GM12878 (cell line): ENCODE measurements around the gene E2F2. TPM values are rescaled to one million over a fixed set of nuclear protein-coding genes. Genes with fewer than 3 reads are reported as not detected.

Experiments
- BRCA1 ChIP-seq: IDR thresholded peaks from 2 replicates; pipeline ENCODE4 v1.6.1; 2011; ENCODE audit warnings: low read depth, low read length, improper control_type of control experiment
- E2F4 ChIP-seq: IDR thresholded peaks from 2 replicates; pipeline ENCODE4 v1.6.1; 2012; ENCODE audit warnings: low read depth, low read length, improper control_type of control experiment
- ETV6 ChIP-seq, 2 experiments: fragments of 450-650 bp in 1 of 2; IDR thresholded peaks in 1 of 2; conservative IDR thresholded peaks in 1 of 2; 2 replicates each; pipeline ENCODE4 v1.6.1; 2014; ENCODE audit warnings: antibody characterized with exemption in 1 of 2, borderline replicate concordance in 1 of 2, low read depth in 1 of 2, mild to moderate bottlenecking in 1 of 2, moderate library complexity in 1 of 2
- EZH2 ChIP-seq: IDR thresholded peaks from 2 replicates; pipeline ENCODE4 v1.6.1; 2012; ENCODE audit warnings: low read depth, mild to moderate bottlenecking, control low read depth, inconsistent platforms, low read length, borderline replicate concordance; ENCODE audit not compliant: control insufficient read depth
- HDAC6 ChIP-seq: fragments of 200-600 bp; sonication (generic); IDR thresholded peaks from one replicate; pipeline ENCODE4 v1.8.0; 2017; ENCODE audit warnings: antibody characterized with exemption; ENCODE audit not compliant: unreplicated experiment
- IKZF1 ChIP-seq: fragments of 450-650 bp; conservative IDR thresholded peaks from 2 replicates; pipeline ENCODE4 v1.6.1; 2017; ENCODE audit warnings: antibody characterized with exemption, mild to moderate bottlenecking
- IRF3 ChIP-seq: fragments of 450-650 bp; IDR thresholded peaks from 2 replicates; pipeline ENCODE4 v1.6.1; 2014; ENCODE audit warnings: mild to moderate bottlenecking
- NFYA ChIP-seq: IDR thresholded peaks from 2 replicates; pipeline ENCODE4 v1.6.1; 2011; ENCODE audit warnings: low read depth, mild to moderate bottlenecking, low read length, improper control_type of control experiment, borderline replicate concordance
- PKNOX1 ChIP-seq: fragments of 450-650 bp; IDR thresholded peaks from 2 replicates; pipeline ENCODE4 v1.6.1; 2016; ENCODE audit warnings: mild to moderate bottlenecking
- PML ChIP-seq: IDR thresholded peaks from 2 replicates; pipeline ENCODE4 v1.6.1; 2012; ENCODE audit warnings: low read length, inconsistent platforms
- RCOR1 ChIP-seq: conservative IDR thresholded peaks from 2 replicates; pipeline ENCODE4 v1.6.1; 2012; ENCODE audit warnings: low read depth, low read length, improper control_type of control experiment
- RELA ChIP-seq: fragments of 450-650 bp; IDR thresholded peaks from 2 replicates; pipeline ENCODE4 v1.8.0; 2014; ENCODE audit warnings: borderline replicate concordance; ENCODE audit not compliant: partially characterized antibody
- RELB ChIP-seq: fragments of 450-650 bp; IDR thresholded peaks from 2 replicates; pipeline ENCODE4 v1.6.1; 2017; ENCODE audit warnings: low read depth, mild to moderate bottlenecking, moderate library complexity
- RFX5 ChIP-seq: IDR thresholded peaks from 2 replicates; pipeline ENCODE4 v1.6.1; 2011; ENCODE audit warnings: low read depth, low read length, improper control_type of control experiment
- SIN3A ChIP-seq: IDR thresholded peaks from 2 replicates; pipeline ENCODE4 v1.6.1; 2012; ENCODE audit warnings: low read depth, low read length, improper control_type of control experiment
- ZNF207 ChIP-seq: fragments of 450-650 bp; IDR thresholded peaks from 2 replicates; pipeline ENCODE4 v1.6.1; 2014; ENCODE audit warnings: antibody characterized with exemption, mild to moderate bottlenecking, borderline replicate concordance
- ZNF687 ChIP-seq: fragments of 450-650 bp; IDR thresholded peaks from 2 replicates; pipeline ENCODE4 v1.6.1; 2017; ENCODE audit warnings: mild to moderate bottlenecking, moderate library complexity
- ZSCAN29 ChIP-seq: fragments of 450-650 bp; IDR thresholded peaks from 2 replicates; pipeline ENCODE4 v1.6.1; 2017; ENCODE audit warnings: mild to moderate bottlenecking, moderate library complexity
- polyA plus RNA-seq, 11 experiments: library from polyadenylated mRNA; depleted of rRNA in 4 of 11; unstranded in 6 of 11; stranded (reverse) in 5 of 11; fragments of >200 nt; fragmentation: Nextera tagmentation in 4 of 11; fragmentation: Illumina TruSeq in 1 of 11; extraction: Ambion mirVana in 4 of 11; extraction: Trizol in 1 of 11; gene quantifications; 1 replicate in 1 of 11; 2 replicates in 10 of 11; pipeline versions ENCODE4 v1.2.1 to v1.2.3, GENCODE V29; 2011 to 2016; ENCODE audit warnings: inconsistent platforms in 2 of 11, missing spikeins in 2 of 11, low read depth in 1 of 11
- total RNA-seq, 4 experiments: library from RNA; depleted of rRNA in 3 of 4; stranded (reverse); fragments of >200 nt in 3 of 4; fragmentation: Illumina TruSeq in 1 of 4; extraction: Trizol in 1 of 4; gene quantifications; 2 replicates each; pipeline versions ENCODE4 v1.2.1 to v1.2.3, GENCODE V29; 2013 to 2021

The E2F2 gene
- total and polyA plus RNA-seq, 10 of the 15 experiments (the other 5 are each of a cell fraction or from before 2014, with no cell fraction given): 3.8 to 27.2 (median 14.6) TPM

- TF ChIP-seq PML (peak; percentile 80; the same call in 1 of the 2 replicates), BRCA1 (no peak), ZNF207 (no peak), IRF3 (no peak), ZNF687 (peak; percentile 47), RELA (no peak), PKNOX1 (no peak), RCOR1 (peak; percentile 92; the same call in 1 of the 2 replicates), SIN3A (no peak), EZH2 (no peak), NFYA (no peak), HDAC6 (no peak), IKZF1 (peak; percentile 92), RELB (peak; percentile 96), ETV6 (conservative IDR thresholded peaks at IDR 0.05 in 1 of 2, IDR thresholded peaks at IDR 0.05 in 1 of 2; ENCODE audit: borderline replicate concordance in 1 of 2, low read depth in 1 of 2) (peak in 1 of 2 experiments; percentile 93; a peak in 2 of 4 replicates), E2F4 (no peak), ZSCAN29 (no peak), RFX5 (no peak)
Observed at GRCh38 chr1:23577056-23578004, 46.3 kb upstream of the E2F2 start (continued).
